Measurements from ENCODE around the gene SDC3.
"Not testable (repeated sequence)": the region's sequence is repeated elsewhere in the genome, so short reads cannot be mapped to it uniquely, and the experiment has no call there.

Gene SDC3

GRCh38 chr1:30875197-30875596, 33.4 kb downstream of the SDC3 start:
- DNase-seq (ENCODE audit: low spot score), result no peak

- DNase-seq (ENCODE audit: low spot score), result no peak
These were observed 34.4 kb downstream of the SDC3 start for GRCh38 chr1:30874176-30874575.

GRCh38 chr1:30872948-30873263, 35.7 kb downstream of the SDC3 start:
- no peak for DNase-seq (ENCODE audit: low spot score)

GRCh38 chr1:30872033-30872947, 36.3 kb downstream of the SDC3 start:
- no peak for DNase-seq (ENCODE audit: low spot score)

- no peak for DNase-seq (ENCODE audit: low spot score)
These were observed 37.2 kb downstream of the SDC3 start for GRCh38 chr1:30871276-30871871.

- no peak for DNase-seq (ENCODE audit: low spot score)
These were observed 37.9 kb downstream of the SDC3 start for GRCh38 chr1:30870656-30871055.

- no peak for DNase-seq (ENCODE audit: low spot score)
These were observed 38.5 kb downstream of the SDC3 start for GRCh38 chr1:30870035-30870434.

GRCh38 chr1:30868833-30869435, 39.6 kb downstream of the SDC3 start:
- DNase-seq (ENCODE audit: low spot score), result no peak

GRCh38 chr1:30868057-30868456, 40.5 kb downstream of the SDC3 start:
- DNase-seq (ENCODE audit: low spot score), result not testable (repeated sequence)

GRCh38 chr1:30867537-30867936, 41.0 kb downstream of the SDC3 start:
- DNase-seq (ENCODE audit: low spot score), result no peak

GRCh38 chr1:30866594-30866993, 42.0 kb downstream of the SDC3 start:
- no peak for DNase-seq (ENCODE audit: low spot score)

- DNase-seq (ENCODE audit: low spot score), result no peak
These were observed 43.9 kb downstream of the SDC3 start for GRCh38 chr1:30864681-30865080.

- no peak for DNase-seq (ENCODE audit: low spot score)
These were observed 44.5 kb downstream of the SDC3 start for GRCh38 chr1:30863858-30864604.

- no peak for DNase-seq (ENCODE audit: low spot score)
These were observed 48.3 kb downstream of the SDC3 start for GRCh38 chr1:30860320-30860652.

- no peak for DNase-seq (ENCODE audit: low spot score)
These were observed 50.6 kb downstream of the SDC3 start for GRCh38 chr1:30857964-30858363.

- DNase-seq (ENCODE audit: low spot score), result no peak
These were observed 51.5 kb downstream of the SDC3 start for GRCh38 chr1:30857062-30857461.

GRCh38 chr1:30856260-30856790, 52.2 kb downstream of the SDC3 start:
- peak; percentile 22 for DNase-seq (ENCODE audit: low spot score)

GRCh38 chr1:30855686-30856259, 52.8 kb downstream of the SDC3 start:
- DNase-seq (ENCODE audit: low spot score), result no peak

GRCh38 chr1:30853350-30853749, 55.2 kb downstream of the SDC3 start:
- no peak for DNase-seq (ENCODE audit: low spot score)

- DNase-seq (ENCODE audit: low spot score), result no peak
These were observed 56.5 kb downstream of the SDC3 start for GRCh38 chr1:30852026-30852425.

- DNase-seq (ENCODE audit: low spot score), result no peak
These were observed 57.3 kb downstream of the SDC3 start for GRCh38 chr1:30851286-30851685.

GRCh38 chr1:30850607-30851006, 58.0 kb downstream of the SDC3 start:
- no peak for DNase-seq (ENCODE audit: low spot score)
